Astrocyte (in vitro differentiated cells and primary cell): ENCODE data around the gene BLOC1S5. TPM values are rescaled to one million over a fixed set of nuclear protein-coding genes. Genes with fewer than 3 reads are reported as not detected.

Source experiments
- DNase-seq: peaks from one replicate; pipeline ENCODE4 v3.0.0-alpha.2; 2010; ENCODE audit warnings: low read depth
- FAIRE-seq: peaks from 2 replicates; lab custom pipeline; 2011; peaks lifted over from hg19 to GRCh38; lab: Jason Lieb, UNC
- H2AFZ ChIP-seq: 2 replicates; pipeline ENCODE4 v1.6.0; 2012; ENCODE audit warnings: low read depth, low read length, inconsistent platforms
- H3K27ac ChIP-seq: 2 replicates; pipeline ENCODE4 v1.5.1; 2011; ENCODE audit warnings: low read depth, low read length, inconsistent platforms
- H3K27me3 ChIP-seq: 2 replicates; pipeline ENCODE4 v1.6.0; 2011; ENCODE audit warnings: low read length, inconsistent platforms; ENCODE audit not compliant: insufficient read depth
- H3K36me3 ChIP-seq: 2 replicates; pipeline ENCODE4 v1.5.1; 2011; ENCODE audit warnings: low read length, inconsistent platforms; ENCODE audit not compliant: insufficient read depth
- H3K4me1 ChIP-seq: 2 replicates; pipeline ENCODE4 v1.5.1; 2011; ENCODE audit warnings: low read length, inconsistent platforms; ENCODE audit not compliant: insufficient read depth
- H3K4me2 ChIP-seq: 2 replicates; pipeline ENCODE4 v1.6.0; 2012; ENCODE audit warnings: low read length, inconsistent platforms
- H3K4me3 ChIP-seq: 2 replicates; pipeline ENCODE4 v1.5.1; 2011; ENCODE audit warnings: low read depth, mild to moderate bottlenecking, low read length, inconsistent platforms; ENCODE audit not compliant: insufficient read depth
- H3K79me2 ChIP-seq: 2 replicates; pipeline ENCODE4 v1.6.0; 2012; ENCODE audit warnings: mild to moderate bottlenecking, low read length, inconsistent platforms; ENCODE audit not compliant: insufficient read depth
- H3K9ac ChIP-seq: 2 replicates; pipeline ENCODE4 v1.6.0; 2012; ENCODE audit warnings: mild to moderate bottlenecking, low read length, inconsistent platforms
- H3K9me3 ChIP-seq: 2 replicates; pipeline ENCODE4 v1.5.1; 2012; ENCODE audit warnings: low read depth, mild to moderate bottlenecking, low read length, inconsistent platforms; ENCODE audit not compliant: insufficient read depth
- H4K20me1 ChIP-seq: 2 replicates; pipeline ENCODE4 v1.6.0; 2012; ENCODE audit warnings: low read length, inconsistent platforms; ENCODE audit not compliant: insufficient read depth
- H3K27ac Mint-ChIP-seq: one replicate; pipeline ENCODE4 v1.8.0; 2021; ENCODE audit warnings: mild to moderate bottlenecking, mixed read lengths; ENCODE audit not compliant: unreplicated experiment
- H3K27me3 Mint-ChIP-seq: one replicate; pipeline ENCODE4 v1.8.0; 2021; ENCODE audit warnings: low read depth, mixed read lengths; ENCODE audit not compliant: unreplicated experiment
- H3K36me3 Mint-ChIP-seq: one replicate; pipeline ENCODE4 v1.8.0; 2021; ENCODE audit warnings: low read depth, mixed read lengths; ENCODE audit not compliant: unreplicated experiment
- H3K4me1 Mint-ChIP-seq: one replicate; pipeline ENCODE4 v1.8.0; 2021; ENCODE audit warnings: low read depth, mixed read lengths; ENCODE audit not compliant: unreplicated experiment
- H3K4me3 Mint-ChIP-seq: one replicate; pipeline ENCODE4 v1.8.0; 2021; ENCODE audit warnings: mild to moderate bottlenecking, moderate library complexity, mixed read lengths; ENCODE audit not compliant: unreplicated experiment
- H3K9me3 Mint-ChIP-seq: one replicate; pipeline ENCODE4 v1.8.0; 2021; ENCODE audit warnings: mild to moderate bottlenecking, mixed read lengths; ENCODE audit not compliant: unreplicated experiment
- EZH2 ChIP-seq: IDR thresholded peaks from 2 replicates; pipeline ENCODE4 v1.6.1; 2012; ENCODE audit warnings: mild to moderate bottlenecking, low read length, inconsistent platforms; ENCODE audit not compliant: insufficient read depth
- total RNA-seq: library from RNA; stranded (reverse); gene quantifications from 2 replicates; pipeline ENCODE4 v1.2.1, GENCODE V29; 2021
- TF ChIP-seq, protein P1 (sequence below): IDR thresholded peaks from 2 replicates; pipeline ENCODE4 v1.5.1; 2011; ENCODE audit warnings: low read depth, mild to moderate bottlenecking, inconsistent platforms, low read length, moderate library complexity; ENCODE audit not compliant: insufficient read depth

BLOC1S5 gene
- total RNA-seq, 1 donor from 2014 or later = 8.2 TPM

DNA sequence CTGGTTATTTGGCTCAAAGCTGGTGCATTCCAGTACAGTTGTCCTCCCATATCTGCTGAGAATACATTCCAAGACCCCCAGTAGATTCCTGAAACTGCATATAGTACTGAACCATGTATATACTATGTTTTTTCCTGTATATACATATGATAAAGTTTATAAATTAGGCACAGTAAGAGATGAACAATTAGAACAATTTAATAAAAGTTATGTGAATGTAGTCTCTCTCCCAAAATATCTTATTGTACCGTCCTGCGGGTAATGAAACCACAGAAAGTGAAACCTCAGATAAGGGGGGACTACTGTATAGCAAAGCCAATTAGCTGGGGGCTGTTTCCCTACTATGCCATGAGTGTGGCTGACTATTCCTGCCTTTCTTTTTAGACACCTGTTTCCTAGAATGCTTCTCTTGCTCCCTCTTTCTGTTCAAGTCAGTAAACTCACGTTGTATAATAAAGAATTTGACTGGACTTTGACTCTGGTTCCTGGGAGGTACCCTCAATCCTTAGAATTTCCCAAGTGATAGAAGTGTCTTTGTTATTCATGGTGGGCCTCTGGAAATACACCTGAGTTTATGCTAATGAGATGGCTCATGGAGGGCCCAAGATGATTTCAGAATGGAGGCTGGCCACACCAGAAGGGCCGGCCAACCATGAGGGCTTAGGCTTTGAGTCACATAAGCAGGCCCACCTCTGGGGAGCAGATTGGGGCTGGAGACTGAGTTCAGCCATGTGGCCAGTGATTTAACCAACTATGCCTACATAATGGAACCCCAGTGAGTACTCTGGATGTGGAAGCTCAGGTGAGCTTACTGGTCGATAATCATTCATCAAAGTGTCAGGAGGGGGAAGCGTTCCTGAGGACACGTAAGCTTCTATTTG, 689 bp upstream of the BLOC1S5 start:
- peak overlapping the region; percentile 43 for H3K4me3 ChIP-seq
- no peaks in the 10 kb centered on the region for H3K27me3 Mint-ChIP-seq
- no peak for TF ChIP-seq EZH2
- TF ChIP-seq, protein P1, sequence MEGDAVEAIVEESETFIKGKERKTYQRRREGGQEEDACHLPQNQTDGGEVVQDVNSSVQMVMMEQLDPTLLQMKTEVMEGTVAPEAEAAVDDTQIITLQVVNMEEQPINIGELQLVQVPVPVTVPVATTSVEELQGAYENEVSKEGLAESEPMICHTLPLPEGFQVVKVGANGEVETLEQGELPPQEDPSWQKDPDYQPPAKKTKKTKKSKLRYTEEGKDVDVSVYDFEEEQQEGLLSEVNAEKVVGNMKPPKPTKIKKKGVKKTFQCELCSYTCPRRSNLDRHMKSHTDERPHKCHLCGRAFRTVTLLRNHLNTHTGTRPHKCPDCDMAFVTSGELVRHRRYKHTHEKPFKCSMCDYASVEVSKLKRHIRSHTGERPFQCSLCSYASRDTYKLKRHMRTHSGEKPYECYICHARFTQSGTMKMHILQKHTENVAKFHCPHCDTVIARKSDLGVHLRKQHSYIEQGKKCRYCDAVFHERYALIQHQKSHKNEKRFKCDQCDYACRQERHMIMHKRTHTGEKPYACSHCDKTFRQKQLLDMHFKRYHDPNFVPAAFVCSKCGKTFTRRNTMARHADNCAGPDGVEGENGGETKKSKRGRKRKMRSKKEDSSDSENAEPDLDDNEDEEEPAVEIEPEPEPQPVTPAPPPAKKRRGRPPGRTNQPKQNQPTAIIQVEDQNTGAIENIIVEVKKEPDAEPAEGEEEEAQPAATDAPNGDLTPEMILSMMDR = no peak
- peak overlapping the region; percentile 85 for H2AFZ ChIP-seq
- H3K4me3 Mint-ChIP-seq = peak overlapping the region; percentile 96
- no peak for FAIRE-seq
- peaks cover 6% of the 10 kb centered on the region for H3K4me1 ChIP-seq
- DNase-seq = no peak
- no peaks in the 10 kb centered on the region for H3K9me3 Mint-ChIP-seq
- H3K36me3 ChIP-seq = peaks cover 4% of the 10 kb centered on the region
- peak overlapping the region; percentile 96 for H3K4me2 ChIP-seq
- peaks cover 7% of the 10 kb centered on the region for H3K79me2 ChIP-seq
- no peaks in the 10 kb centered on the region for H4K20me1 ChIP-seq
- H3K27ac ChIP-seq = peak overlapping the region; percentile 82
- H3K4me1 Mint-ChIP-seq = peaks cover 2% of the 10 kb centered on the region
- no peaks in the 10 kb centered on the region for H3K36me3 Mint-ChIP-seq
- H3K27ac Mint-ChIP-seq = peak overlapping the region; percentile 91
- H3K27me3 ChIP-seq = no peaks in the 10 kb centered on the region
- peak overlapping the region; percentile 91 for H3K9ac ChIP-seq
- H3K9me3 ChIP-seq = no peaks in the 10 kb centered on the region

DNA sequence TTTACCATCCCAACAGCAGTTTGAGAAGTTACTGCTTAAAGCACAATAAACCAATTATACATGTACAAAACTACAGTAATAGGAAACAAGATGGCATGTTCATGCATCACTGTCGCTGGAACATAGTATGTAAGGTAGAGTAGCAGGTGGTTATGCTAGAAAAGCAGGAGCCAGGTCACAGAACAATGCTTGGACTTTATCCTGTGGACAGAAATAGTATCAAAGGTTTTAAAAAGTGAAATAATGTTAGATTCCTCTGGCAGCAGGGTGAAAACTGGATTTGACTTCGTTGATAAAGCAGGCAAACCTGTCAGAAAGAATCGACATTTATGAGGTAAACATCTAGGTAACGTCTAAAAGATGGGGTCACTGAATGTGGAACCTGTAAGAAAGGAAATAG, 2.5 kb downstream of the BLOC1S5 start:
- DNase-seq (no peak), FAIRE-seq (no peak)
- no peak overlapping the region for H3K4me3 ChIP-seq

More for the DNA sequence above, 2.5 kb downstream of the BLOC1S5 start:
- no peaks in the 10 kb centered on the region for H3K27me3 Mint-ChIP-seq
- H3K36me3 Mint-ChIP-seq = no peaks in the 10 kb centered on the region
- H3K9me3 Mint-ChIP-seq = no peaks in the 10 kb centered on the region
- TF ChIP-seq, protein P1 = no peak
- no peak for TF ChIP-seq EZH2
- peaks cover 2% of the 10 kb centered on the region for H3K4me1 Mint-ChIP-seq
- H3K4me1 ChIP-seq = peaks cover 6% of the 10 kb centered on the region
- no peak overlapping the region for H3K4me3 Mint-ChIP-seq
- H3K9me3 ChIP-seq = no peaks in the 10 kb centered on the region
- H3K79me2 ChIP-seq = peaks cover 7% of the 10 kb centered on the region
- H2AFZ ChIP-seq = no peak overlapping the region
- peaks cover 4% of the 10 kb centered on the region for H3K36me3 ChIP-seq
- H3K9ac ChIP-seq = no peak overlapping the region
- H4K20me1 ChIP-seq = no peaks in the 10 kb centered on the region
- no peaks in the 10 kb centered on the region for H3K27me3 ChIP-seq
- no peak overlapping the region for H3K27ac Mint-ChIP-seq
- H3K27ac ChIP-seq = no peak overlapping the region
- H3K4me2 ChIP-seq = no peak overlapping the region
